Astrocyte (in vitro differentiated cells and primary cell): ENCODE measurements around the gene ELK3. TPM values are rescaled to one million over a fixed set of nuclear protein-coding genes. Genes with fewer than 3 reads are reported as not detected.

Source experiments
- DNase-seq: peaks from one replicate; pipeline ENCODE4 v3.0.0-alpha.2; 2010; ENCODE audit warnings: low read depth
- FAIRE-seq: peaks from 2 replicates; lab custom pipeline; 2011; peaks lifted over from hg19 to GRCh38; lab: Jason Lieb, UNC
- H2AFZ ChIP-seq: 2 replicates; pipeline ENCODE4 v1.6.0; 2012; ENCODE audit warnings: low read depth, low read length, inconsistent platforms
- H3K27ac ChIP-seq: 2 replicates; pipeline ENCODE4 v1.5.1; 2011; ENCODE audit warnings: low read depth, low read length, inconsistent platforms
- H3K27me3 ChIP-seq: 2 replicates; pipeline ENCODE4 v1.6.0; 2011; ENCODE audit warnings: low read length, inconsistent platforms; ENCODE audit not compliant: insufficient read depth
- H3K36me3 ChIP-seq: 2 replicates; pipeline ENCODE4 v1.5.1; 2011; ENCODE audit warnings: low read length, inconsistent platforms; ENCODE audit not compliant: insufficient read depth
- H3K4me1 ChIP-seq: 2 replicates; pipeline ENCODE4 v1.5.1; 2011; ENCODE audit warnings: low read length, inconsistent platforms; ENCODE audit not compliant: insufficient read depth
- H3K4me2 ChIP-seq: 2 replicates; pipeline ENCODE4 v1.6.0; 2012; ENCODE audit warnings: low read length, inconsistent platforms
- H3K4me3 ChIP-seq: 2 replicates; pipeline ENCODE4 v1.5.1; 2011; ENCODE audit warnings: low read depth, mild to moderate bottlenecking, low read length, inconsistent platforms; ENCODE audit not compliant: insufficient read depth
- H3K79me2 ChIP-seq: 2 replicates; pipeline ENCODE4 v1.6.0; 2012; ENCODE audit warnings: mild to moderate bottlenecking, low read length, inconsistent platforms; ENCODE audit not compliant: insufficient read depth
- H3K9ac ChIP-seq: 2 replicates; pipeline ENCODE4 v1.6.0; 2012; ENCODE audit warnings: mild to moderate bottlenecking, low read length, inconsistent platforms
- H3K9me3 ChIP-seq: 2 replicates; pipeline ENCODE4 v1.5.1; 2012; ENCODE audit warnings: low read depth, mild to moderate bottlenecking, low read length, inconsistent platforms; ENCODE audit not compliant: insufficient read depth
- H4K20me1 ChIP-seq: 2 replicates; pipeline ENCODE4 v1.6.0; 2012; ENCODE audit warnings: low read length, inconsistent platforms; ENCODE audit not compliant: insufficient read depth
- H3K27ac Mint-ChIP-seq: one replicate; pipeline ENCODE4 v1.8.0; 2021; ENCODE audit warnings: mild to moderate bottlenecking, mixed read lengths; ENCODE audit not compliant: unreplicated experiment
- H3K27me3 Mint-ChIP-seq: one replicate; pipeline ENCODE4 v1.8.0; 2021; ENCODE audit warnings: low read depth, mixed read lengths; ENCODE audit not compliant: unreplicated experiment
- H3K36me3 Mint-ChIP-seq: one replicate; pipeline ENCODE4 v1.8.0; 2021; ENCODE audit warnings: low read depth, mixed read lengths; ENCODE audit not compliant: unreplicated experiment
- H3K4me1 Mint-ChIP-seq: one replicate; pipeline ENCODE4 v1.8.0; 2021; ENCODE audit warnings: low read depth, mixed read lengths; ENCODE audit not compliant: unreplicated experiment
- H3K4me3 Mint-ChIP-seq: one replicate; pipeline ENCODE4 v1.8.0; 2021; ENCODE audit warnings: mild to moderate bottlenecking, moderate library complexity, mixed read lengths; ENCODE audit not compliant: unreplicated experiment
- H3K9me3 Mint-ChIP-seq: one replicate; pipeline ENCODE4 v1.8.0; 2021; ENCODE audit warnings: mild to moderate bottlenecking, mixed read lengths; ENCODE audit not compliant: unreplicated experiment
- EZH2 ChIP-seq: IDR thresholded peaks from 2 replicates; pipeline ENCODE4 v1.6.1; 2012; ENCODE audit warnings: mild to moderate bottlenecking, low read length, inconsistent platforms; ENCODE audit not compliant: insufficient read depth
- total RNA-seq: library from RNA; stranded (reverse); gene quantifications from 2 replicates; pipeline ENCODE4 v1.2.1, GENCODE V29; 2021
- TF ChIP-seq, protein P1 (sequence below): IDR thresholded peaks from 2 replicates; pipeline ENCODE4 v1.5.1; 2011; ENCODE audit warnings: low read depth, mild to moderate bottlenecking, inconsistent platforms, low read length, moderate library complexity; ENCODE audit not compliant: insufficient read depth

ELK3 gene
- total RNA-seq, 1 donor from 2014 or later: 62.7 TPM

DNA sequence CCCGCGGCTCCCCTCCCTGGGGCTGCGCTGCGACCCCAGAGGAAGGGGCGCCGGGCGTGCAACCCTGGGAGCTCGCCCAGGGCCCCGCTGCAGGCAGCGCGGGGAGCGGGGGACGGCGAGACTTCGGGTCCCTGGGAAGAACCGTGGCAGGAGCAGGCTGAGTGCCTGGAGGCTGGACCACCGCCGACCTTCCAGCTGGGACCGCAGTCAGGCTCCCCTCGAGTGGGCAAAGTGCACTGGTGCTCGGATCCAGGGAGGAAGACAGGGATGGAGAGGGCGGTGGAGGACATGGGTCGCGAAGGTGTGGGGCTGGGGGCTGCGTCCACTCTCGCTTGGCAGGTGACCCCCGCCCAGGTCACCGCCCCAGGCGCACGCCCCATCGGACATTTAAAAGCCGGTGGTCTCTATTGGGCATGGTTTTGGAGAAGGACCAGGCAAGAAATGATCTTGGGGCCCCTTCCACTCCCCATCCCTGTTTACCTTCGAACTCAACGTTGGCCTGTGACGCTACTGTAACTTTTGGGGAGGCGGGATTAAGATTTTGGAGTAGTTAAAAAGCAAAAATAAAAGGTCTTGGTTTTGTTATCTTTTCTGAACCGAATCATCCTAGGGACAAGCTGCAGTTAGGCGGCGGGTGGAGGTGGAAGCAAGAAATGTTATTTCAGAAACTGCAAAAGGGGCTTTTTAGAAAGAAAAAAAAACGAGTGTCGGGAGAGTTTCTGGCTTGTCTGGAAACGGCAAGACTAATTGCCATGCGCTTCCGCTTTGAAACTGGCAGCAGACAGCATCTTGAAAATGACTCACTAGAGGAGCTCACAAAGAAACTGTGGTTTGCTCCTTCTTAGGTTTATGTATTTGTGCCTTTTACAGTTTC, 1.0 kb downstream of the ELK3 start:
- Mint-ChIP-seq H3K4me3 (peak overlapping the region; percentile 99), H3K4me1 (peaks cover 23% of the 10 kb centered on the region), H3K36me3 (no peaks in the 10 kb centered on the region), H3K27me3 (no peaks in the 10 kb centered on the region), H3K9me3 (peaks cover under 1% of the 10 kb centered on the region), H3K27ac (peak overlapping the region; percentile 99)
- TF ChIP-seq EZH2: no peak
- TF ChIP-seq, protein P1, sequence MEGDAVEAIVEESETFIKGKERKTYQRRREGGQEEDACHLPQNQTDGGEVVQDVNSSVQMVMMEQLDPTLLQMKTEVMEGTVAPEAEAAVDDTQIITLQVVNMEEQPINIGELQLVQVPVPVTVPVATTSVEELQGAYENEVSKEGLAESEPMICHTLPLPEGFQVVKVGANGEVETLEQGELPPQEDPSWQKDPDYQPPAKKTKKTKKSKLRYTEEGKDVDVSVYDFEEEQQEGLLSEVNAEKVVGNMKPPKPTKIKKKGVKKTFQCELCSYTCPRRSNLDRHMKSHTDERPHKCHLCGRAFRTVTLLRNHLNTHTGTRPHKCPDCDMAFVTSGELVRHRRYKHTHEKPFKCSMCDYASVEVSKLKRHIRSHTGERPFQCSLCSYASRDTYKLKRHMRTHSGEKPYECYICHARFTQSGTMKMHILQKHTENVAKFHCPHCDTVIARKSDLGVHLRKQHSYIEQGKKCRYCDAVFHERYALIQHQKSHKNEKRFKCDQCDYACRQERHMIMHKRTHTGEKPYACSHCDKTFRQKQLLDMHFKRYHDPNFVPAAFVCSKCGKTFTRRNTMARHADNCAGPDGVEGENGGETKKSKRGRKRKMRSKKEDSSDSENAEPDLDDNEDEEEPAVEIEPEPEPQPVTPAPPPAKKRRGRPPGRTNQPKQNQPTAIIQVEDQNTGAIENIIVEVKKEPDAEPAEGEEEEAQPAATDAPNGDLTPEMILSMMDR: no peak
- peak; percentile 92 for DNase-seq
- Histone ChIP-seq H3K9me3 (no peaks in the 10 kb centered on the region), H3K4me3 (peak overlapping the region; percentile 94), H3K4me2 (peak overlapping the region; percentile 99), H4K20me1 (no peaks in the 10 kb centered on the region), H3K79me2 (peaks cover 50% of the 10 kb centered on the region), H3K27ac (peak overlapping the region; percentile 100), H3K36me3 (no peaks in the 10 kb centered on the region), H3K9ac (peak overlapping the region; percentile 99), H3K27me3 (no peaks in the 10 kb centered on the region), H3K4me1 (peaks cover 30% of the 10 kb centered on the region), H2AFZ (no peak overlapping the region)
- FAIRE-seq: peak; percentile 84

DNA sequence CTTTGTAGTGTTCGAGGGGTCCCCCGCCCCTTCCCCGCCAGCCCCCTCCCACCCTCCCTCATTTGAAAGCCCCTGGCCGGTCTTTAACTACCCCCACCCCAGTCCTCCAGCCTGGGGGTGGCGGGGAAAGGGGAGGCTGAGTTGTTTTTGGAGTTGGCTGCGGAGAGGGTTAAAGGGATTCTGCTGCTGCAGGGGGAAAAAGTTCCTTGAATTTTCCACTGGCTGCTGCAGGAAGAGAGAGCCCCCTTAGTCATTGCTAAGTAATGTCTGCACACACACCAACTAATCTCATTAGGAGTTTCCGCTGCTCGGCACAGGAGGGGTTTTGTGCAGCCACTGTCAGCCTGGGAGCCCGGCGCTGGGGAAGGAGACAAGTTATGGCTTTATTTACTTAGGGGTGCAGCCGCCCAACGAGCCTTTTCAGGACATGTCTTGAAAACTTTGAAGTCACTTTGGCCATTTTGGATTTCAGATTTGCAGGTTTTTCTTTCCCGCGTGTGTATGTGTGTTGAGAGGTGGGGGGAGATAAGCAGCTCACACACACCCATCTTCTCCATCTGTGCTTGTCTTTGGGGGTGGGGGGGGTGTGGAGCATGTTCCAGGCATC, 1.8 kb downstream of the ELK3 start:
- H3K27me3 ChIP-seq: no peaks in the 10 kb centered on the region
- TF ChIP-seq, protein P1: no peak
- TF ChIP-seq EZH2: no peak
- FAIRE-seq: no peak
- H3K36me3 Mint-ChIP-seq: no peaks in the 10 kb centered on the region
- no peaks in the 10 kb centered on the region for H3K27me3 Mint-ChIP-seq
- H3K79me2 ChIP-seq: peaks cover 57% of the 10 kb centered on the region
- H3K4me1 ChIP-seq: peaks cover 30% of the 10 kb centered on the region
- peak overlapping the region; percentile 99 for H3K4me3 Mint-ChIP-seq
- H3K4me3 ChIP-seq: peak overlapping the region; percentile 94
- H3K4me2 ChIP-seq: peak overlapping the region; percentile 99
- peak; percentile 83 for DNase-seq
- no peaks in the 10 kb centered on the region for H4K20me1 ChIP-seq
- H3K9me3 Mint-ChIP-seq: no peaks in the 10 kb centered on the region
- H3K9me3 ChIP-seq: no peaks in the 10 kb centered on the region
- peak overlapping the region; percentile 100 for H3K27ac ChIP-seq
- no peak overlapping the region for H2AFZ ChIP-seq
- peak overlapping the region; percentile 99 for H3K9ac ChIP-seq
- peak overlapping the region; percentile 99 for H3K27ac Mint-ChIP-seq
- H3K4me1 Mint-ChIP-seq: peaks cover 25% of the 10 kb centered on the region
- H3K36me3 ChIP-seq: no peaks in the 10 kb centered on the region
